Liver (tissue), 9 donors: ENCODE results near the gene TANC1. TPM values are rescaled to one million over a fixed set of nuclear protein-coding genes. Genes with fewer than 3 reads are reported as not detected.

Source experiments
- DNase-seq: peaks from one replicate; pipeline ENCODE4 v3.0.0-alpha.2; 2017; ENCODE audit warnings: low spot score
- H3K27ac ChIP-seq, 2 donors: one replicate each; pipeline ENCODE4 v1.7.0; 2013; ENCODE audit warnings: inconsistent platforms in 2 of 2, low read length in 2 of 2, control low read depth in 1 of 2, low read depth in 1 of 2, mild to moderate bottlenecking in 1 of 2
- H3K27me3 ChIP-seq, 4 donors: one replicate each; pipeline versions ENCODE4 v1.6.1 to v1.7.0; 2013; ENCODE audit warnings: low read length in 3 of 4, inconsistent platforms in 1 of 4, mild to moderate bottlenecking in 1 of 4, moderate library complexity in 1 of 4; ENCODE audit not compliant: control insufficient read depth in 4 of 4, insufficient read depth in 4 of 4
- H3K36me3 ChIP-seq, 4 donors: one replicate each; pipeline versions ENCODE4 v1.6.1 to v1.7.0; 2013; ENCODE audit warnings: low read length in 3 of 4, mild to moderate bottlenecking in 3 of 4, low read depth in 1 of 4, moderate library complexity in 1 of 4; ENCODE audit not compliant: control insufficient read depth in 4 of 4, insufficient read depth in 3 of 4
- H3K4me1 ChIP-seq, 4 donors: one replicate each; pipeline versions ENCODE4 v1.6.1 to v1.7.0; 2013; ENCODE audit warnings: low read length in 3 of 4, mild to moderate bottlenecking in 3 of 4, moderate library complexity in 1 of 4; ENCODE audit not compliant: control insufficient read depth in 4 of 4, insufficient read depth in 4 of 4
- H3K4me3 ChIP-seq, 3 donors: one replicate each; pipeline versions ENCODE4 v1.6.1 to v1.7.0; 2013; ENCODE audit warnings: low read length in 3 of 3, control low read depth in 1 of 3, low read depth in 1 of 3, mild to moderate bottlenecking in 1 of 3
- H3K9ac ChIP-seq, 2 donors: one replicate each; pipeline ENCODE4 v1.7.0; 2013; ENCODE audit warnings: low read length in 2 of 2, mild to moderate bottlenecking in 2 of 2, moderate library complexity in 2 of 2, control low read depth in 1 of 2, low read depth in 1 of 2
- H3K9me3 ChIP-seq, 4 donors: one replicate each; pipeline versions ENCODE4 v1.6.1 to v1.7.0; 2013; ENCODE audit warnings: low read length in 3 of 4; ENCODE audit not compliant: control insufficient read depth in 4 of 4
- ATF3 ChIP-seq: IDR thresholded peaks from 2 replicates; pipeline ENCODE4 v1.6.1; 2016; ENCODE audit warnings: antibody characterized with exemption
- CTCF ChIP-seq: fragments of 150-350 bp; IDR thresholded peaks from 2 replicates; pipeline ENCODE4 v1.5.1; 2017; ENCODE audit warnings: improper control_type of control experiment, low read depth, low read length; ENCODE audit not compliant: missing input control
- EGR1 ChIP-seq, 2 donors: IDR thresholded peaks; 2 replicates each; pipeline ENCODE4 v1.6.1; 2016 to 2018; ENCODE audit warnings: antibody characterized with exemption in 2 of 2, low read depth in 2 of 2
- FOXA1 ChIP-seq: IDR thresholded peaks from 2 replicates; pipeline ENCODE4 v1.6.1; 2016; ENCODE audit warnings: antibody characterized with exemption
- FOXA2 ChIP-seq: IDR thresholded peaks from 2 replicates; pipeline ENCODE4 v1.6.1; 2016; ENCODE audit warnings: antibody characterized with exemption
- GABPA ChIP-seq, 2 donors: IDR thresholded peaks in 1 of 2; conservative IDR thresholded peaks in 1 of 2; 2 replicates each; pipeline ENCODE4 v1.6.1; 2016; ENCODE audit warnings: antibody characterized with exemption in 2 of 2, mild to moderate bottlenecking in 1 of 2, moderate library complexity in 1 of 2
- HNF4A ChIP-seq, 2 donors: conservative IDR thresholded peaks; 2 replicates each; pipeline ENCODE4 v1.6.1; 2016; ENCODE audit warnings: antibody characterized with exemption in 2 of 2, mild to moderate bottlenecking in 2 of 2
- HNF4G ChIP-seq: IDR thresholded peaks from 2 replicates; pipeline ENCODE4 v1.6.1; 2016; ENCODE audit warnings: antibody characterized with exemption
- JUND ChIP-seq, 2 donors: IDR thresholded peaks; 2 replicates each; pipeline ENCODE4 v1.6.1; 2016; ENCODE audit warnings: antibody characterized with exemption in 2 of 2
- NR2F2 ChIP-seq: IDR thresholded peaks from 2 replicates; pipeline ENCODE4 v1.6.1; 2016; ENCODE audit warnings: antibody characterized with exemption
- REST ChIP-seq: IDR thresholded peaks from 2 replicates; pipeline ENCODE4 v1.6.1; 2016; ENCODE audit warnings: antibody characterized with exemption, mild to moderate bottlenecking
- RXRA ChIP-seq, 2 donors: IDR thresholded peaks; 2 replicates each; pipeline ENCODE4 v1.6.1; 2017 to 2018; ENCODE audit warnings: antibody characterized with exemption in 2 of 2, mild to moderate bottlenecking in 1 of 2
- SP1 ChIP-seq: IDR thresholded peaks from 2 replicates; pipeline ENCODE4 v1.6.1; 2018; ENCODE audit warnings: antibody characterized with exemption, mild to moderate bottlenecking
- TAF1 ChIP-seq: conservative IDR thresholded peaks from 2 replicates; pipeline ENCODE4 v1.6.1; 2016; ENCODE audit warnings: antibody characterized with exemption, mild to moderate bottlenecking
- ZBTB33 ChIP-seq: IDR thresholded peaks from 2 replicates; pipeline ENCODE4 v1.6.1; 2016; ENCODE audit warnings: antibody characterized with exemption
- WGBS: extraction: QIAGEN DNeasy Blood & Tissue Kit; methylation state at CpG from one replicate; pipeline ENCODE4 v1.1.7; 2013; 5-methylcytosine and 5-hydroxymethylcytosine counted together
- polyA plus RNA-seq, 2 donors: library from polyadenylated mRNA; stranded (reverse) in 1 of 2; unstranded in 1 of 2; fragments of 200-250 nt in 1 of 2; fragments of >200 nt in 1 of 2; fragmentation: Nextera tagmentation in 1 of 2; extraction: Ambion mirVana in 1 of 2; gene quantifications; one replicate each; pipeline versions ENCODE4 v1.2.1 to v1.2.3, GENCODE V29; 2013 to 2015
- total RNA-seq, 2 donors: library from RNA; depleted of rRNA; stranded (reverse); fragments of >200 nt; gene quantifications; one replicate each; pipeline ENCODE4 v1.2.3, GENCODE V29; 2014
- donor health status: healthy.
- donor health status: healthy.
- donor health status: healthy.
- donor health status: healthy.
- donor health status: healthy.

TANC1 gene
- total and polyA plus RNA-seq, 4 donors: 3.7 to 17.7 (median 5.2) TPM

GRCh38 chr2:159045545-159046454, 77.4 kb downstream of the TANC1 start:
- TF ChIP-seq EGR1 (IDR thresholded peaks at IDR 0.05; ENCODE audit: low read depth in 2 of 2) (no peak), RXRA (IDR thresholded peaks at IDR 0.05) (no peak), FOXA2 (no peak), REST (no peak), CTCF (no peak), ATF3 (no peak), FOXA1 (no peak), GABPA (IDR thresholded peaks at IDR 0.05 in 1 of 2, conservative IDR thresholded peaks at IDR 0.05 in 1 of 2) (no peak), ZBTB33 (no peak), JUND (IDR thresholded peaks at IDR 0.05) (no peak), SP1 (no peak), HNF4G (no peak)
- H3K27ac ChIP-seq: no peak overlapping the region

GRCh38 chr2:159046966-159047365, 78.5 kb downstream of the TANC1 start:
- TF ChIP-seq NR2F2: no peak
- TF ChIP-seq GABPA (IDR thresholded peaks at IDR 0.05 in 1 of 2, conservative IDR thresholded peaks at IDR 0.05 in 1 of 2): no peak
- no peak for TF ChIP-seq TAF1
- no peak for TF ChIP-seq HNF4A (conservative IDR thresholded peaks at IDR 0.05)
- no peak for TF ChIP-seq CTCF
- TF ChIP-seq REST: no peak
- TF ChIP-seq JUND (IDR thresholded peaks at IDR 0.05): peak in 1 of 2 donors; percentile 22
- Histone ChIP-seq H3K9me3 (no peaks in the 10 kb centered on the region), H3K36me3 (no peaks in the 10 kb centered on the region), H3K4me3 (no peak overlapping the region), H3K27ac (peak overlapping the region in 1 of 2 donors; percentile 39), H3K9ac (no peak overlapping the region), H3K4me1 (no peaks in the 10 kb centered on the region), H3K27me3 (no peaks in the 10 kb centered on the region)
- 76% methylated on average over 1 of the region's 1 CpG for WGBS
- no peak for DNase-seq

More at GRCh38 chr2:159045545-159046454, 77.4 kb downstream of the TANC1 start:
- no peak overlapping the region for H3K4me3 ChIP-seq
- no peaks in the 10 kb centered on the region for H3K27me3 ChIP-seq
- H3K4me1 ChIP-seq: no peaks in the 10 kb centered on the region
- no peaks in the 10 kb centered on the region for H3K9me3 ChIP-seq
- DNase-seq: no peak
- no peak overlapping the region for H3K9ac ChIP-seq
- no peaks in the 10 kb centered on the region for H3K36me3 ChIP-seq
- WGBS: 79% methylated on average over 11 of the region's 11 CpGs
